ENCODE measurements around the gene PCNX2.

DNA sequence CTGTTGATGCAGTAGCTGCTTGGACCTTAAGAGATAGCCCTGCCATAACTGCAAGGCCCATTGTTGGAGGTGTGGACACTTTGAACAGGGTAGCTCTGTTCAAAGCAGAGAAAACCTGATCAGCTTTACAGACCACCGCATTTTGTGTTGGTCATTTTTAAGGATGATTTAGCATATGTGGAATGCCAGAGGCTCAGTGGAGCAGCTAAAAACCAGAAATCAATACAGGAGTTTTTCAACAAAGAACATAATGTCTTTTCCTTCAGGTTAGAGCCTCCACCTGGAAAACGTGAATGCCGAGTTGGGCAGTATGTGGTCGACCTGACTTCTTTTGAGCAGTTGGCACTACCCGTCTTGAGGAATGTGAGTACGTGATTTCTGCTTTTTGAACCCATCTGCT, 339.4 kb downstream of the PCNX2 start:
- TF ChIP-seq POLR2A (IDR thresholded peaks at IDR 0.05) = no peak
- TF ChIP-seq, protein P1, sequence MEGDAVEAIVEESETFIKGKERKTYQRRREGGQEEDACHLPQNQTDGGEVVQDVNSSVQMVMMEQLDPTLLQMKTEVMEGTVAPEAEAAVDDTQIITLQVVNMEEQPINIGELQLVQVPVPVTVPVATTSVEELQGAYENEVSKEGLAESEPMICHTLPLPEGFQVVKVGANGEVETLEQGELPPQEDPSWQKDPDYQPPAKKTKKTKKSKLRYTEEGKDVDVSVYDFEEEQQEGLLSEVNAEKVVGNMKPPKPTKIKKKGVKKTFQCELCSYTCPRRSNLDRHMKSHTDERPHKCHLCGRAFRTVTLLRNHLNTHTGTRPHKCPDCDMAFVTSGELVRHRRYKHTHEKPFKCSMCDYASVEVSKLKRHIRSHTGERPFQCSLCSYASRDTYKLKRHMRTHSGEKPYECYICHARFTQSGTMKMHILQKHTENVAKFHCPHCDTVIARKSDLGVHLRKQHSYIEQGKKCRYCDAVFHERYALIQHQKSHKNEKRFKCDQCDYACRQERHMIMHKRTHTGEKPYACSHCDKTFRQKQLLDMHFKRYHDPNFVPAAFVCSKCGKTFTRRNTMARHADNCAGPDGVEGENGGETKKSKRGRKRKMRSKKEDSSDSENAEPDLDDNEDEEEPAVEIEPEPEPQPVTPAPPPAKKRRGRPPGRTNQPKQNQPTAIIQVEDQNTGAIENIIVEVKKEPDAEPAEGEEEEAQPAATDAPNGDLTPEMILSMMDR (IDR thresholded peaks at IDR 0.05) = no peak

All from lower leg skin (tissue), 3 donors.